HTR-8/SVneo (cell line): ENCODE measurements around the gene LIMK1.

ENCODE experiments used
- DNase-seq: peaks from one replicate; pipeline ENCODE4 v3.0.0; 2011; ENCODE audit warnings: low spot score, mixed read lengths; ENCODE audit not compliant: insufficient read length
- FAIRE-seq: peaks from 2 replicates; lab custom pipeline; 2011; peaks lifted over from hg19 to GRCh38; lab: Jason Lieb, UNC

Gene LIMK1

DNA sequence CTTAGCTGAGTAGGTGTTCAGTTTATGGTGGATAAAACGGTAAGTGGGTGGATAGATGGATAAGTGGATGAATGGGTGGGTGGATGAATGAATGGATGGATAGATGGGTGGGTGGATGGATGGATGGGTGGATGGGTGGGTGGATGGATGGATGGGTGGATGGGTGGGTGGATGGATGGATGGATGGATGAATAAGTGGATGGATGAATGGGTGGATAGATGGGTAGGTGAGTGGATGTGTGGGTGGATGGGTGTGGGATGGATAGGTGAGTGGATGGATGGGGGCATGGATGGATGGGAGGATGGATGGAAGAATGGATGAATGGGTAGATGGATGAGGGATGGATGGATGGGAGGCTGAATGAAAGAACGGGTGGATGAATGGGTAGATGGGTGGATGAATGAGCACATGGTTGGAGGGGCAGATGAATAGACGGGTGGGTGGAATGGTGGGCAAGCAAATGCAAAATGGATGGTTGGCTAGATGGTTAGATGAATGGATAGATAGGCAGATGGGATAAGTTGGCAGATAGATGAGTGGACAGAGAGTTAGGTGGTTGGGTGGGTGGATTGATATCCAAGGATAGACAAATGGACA is 29.9 kb upstream of the LIMK1 start:
- DNase-seq (no peak), FAIRE-seq (no peak)

DNA sequence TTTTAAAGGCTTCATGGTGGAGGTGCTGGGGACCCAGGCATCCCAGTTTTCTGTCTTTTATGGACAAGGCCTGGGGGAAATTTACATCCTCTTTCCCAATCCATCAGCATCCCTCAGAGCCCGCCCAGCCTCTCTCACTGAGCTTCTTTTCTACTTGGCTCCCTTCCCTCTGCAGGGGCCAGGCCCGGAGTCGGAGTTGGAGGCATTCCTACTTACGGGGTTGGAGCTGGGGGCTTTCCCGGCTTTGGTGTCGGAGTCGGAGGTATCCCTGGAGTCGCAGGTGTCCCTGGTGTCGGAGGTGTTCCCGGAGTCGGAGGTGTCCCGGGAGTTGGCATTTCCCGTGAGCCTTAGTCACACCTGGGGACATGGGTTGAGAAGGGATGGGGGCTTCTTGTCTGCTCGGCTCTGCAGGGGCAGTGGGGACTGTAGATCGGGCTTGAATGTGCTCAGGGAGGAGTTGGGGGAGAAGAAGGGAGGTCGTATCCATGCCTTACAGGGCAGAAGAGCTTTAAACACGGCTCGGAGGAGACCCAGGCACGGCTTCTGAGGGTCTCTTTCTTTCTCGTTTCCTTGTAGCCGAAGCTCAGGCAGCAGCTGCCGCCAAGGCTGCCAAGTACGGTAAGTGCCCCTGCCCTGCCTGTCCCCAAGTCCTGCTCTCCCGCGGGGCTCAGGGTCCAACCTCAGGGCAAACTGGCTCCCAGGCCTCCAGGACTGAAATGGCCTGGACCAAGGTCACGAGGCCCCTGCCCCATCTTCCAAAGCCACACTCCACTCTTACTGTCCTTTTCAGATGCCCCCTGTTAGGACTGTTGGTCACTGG is 27.3 kb upstream of the LIMK1 start:
- DNase-seq (no peak), FAIRE-seq (no peak)

DNA sequence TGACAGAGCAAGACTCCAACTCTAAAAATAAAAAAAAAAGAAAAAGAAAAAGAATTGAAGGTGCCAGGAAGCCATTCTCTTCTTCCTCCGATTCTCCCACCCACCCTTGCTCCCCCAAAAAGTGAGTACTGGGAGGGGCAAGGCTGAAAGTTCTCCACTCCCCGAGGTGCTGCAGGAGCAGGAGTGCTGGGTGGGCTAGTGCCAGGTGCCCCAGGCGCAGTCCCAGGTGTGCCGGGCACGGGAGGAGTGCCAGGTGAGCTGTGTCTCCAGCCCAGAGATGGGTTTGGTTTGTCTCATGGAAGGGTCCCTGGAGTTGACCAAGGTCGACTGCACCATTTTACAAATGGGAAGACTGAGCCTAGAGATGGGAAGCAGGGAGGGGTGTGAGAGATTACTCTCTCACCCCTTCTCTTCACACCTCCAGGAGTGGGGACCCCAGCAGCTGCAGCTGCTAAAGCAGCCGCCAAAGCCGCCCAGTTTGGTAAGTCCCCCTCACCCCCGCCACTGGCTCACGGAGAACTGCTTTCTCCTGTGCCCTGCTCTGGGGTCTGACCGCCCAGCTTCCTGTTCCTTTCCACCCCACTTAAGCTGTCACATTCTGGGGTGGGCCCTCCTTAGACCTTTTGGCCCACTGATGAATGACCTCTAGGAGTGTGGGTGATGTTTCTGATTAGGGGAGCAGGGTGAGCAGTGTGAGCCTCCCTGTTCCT is 26.2 kb upstream of the LIMK1 start:
- no peak for DNase-seq
- no peak for FAIRE-seq

- DNase-seq (no peak), FAIRE-seq (no peak)
Observed at GRCh38 chr7:74057987-74058386, 25.6 kb upstream of the LIMK1 start.

DNA sequence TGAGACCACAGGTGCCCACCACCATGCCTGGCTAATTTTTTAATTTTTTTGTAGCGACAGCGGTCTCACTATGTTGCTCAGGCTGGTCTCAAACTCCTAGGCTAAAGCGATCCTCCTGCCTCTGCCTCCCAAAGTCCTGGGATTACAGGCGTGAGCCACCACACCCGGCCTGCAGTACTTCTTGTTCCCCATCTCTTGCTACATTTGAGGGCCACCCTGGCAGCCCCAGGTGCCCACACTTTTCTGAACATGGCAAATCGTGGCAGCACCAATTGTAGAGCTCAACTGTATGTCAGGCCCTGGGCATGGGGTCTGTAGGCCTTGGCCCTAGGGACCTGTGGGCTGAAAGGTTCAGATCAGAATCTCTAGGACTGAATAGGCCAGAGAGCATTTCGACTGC is 25.1 kb upstream of the LIMK1 start:
- DNase-seq (no peak), FAIRE-seq (no peak)

DNA sequence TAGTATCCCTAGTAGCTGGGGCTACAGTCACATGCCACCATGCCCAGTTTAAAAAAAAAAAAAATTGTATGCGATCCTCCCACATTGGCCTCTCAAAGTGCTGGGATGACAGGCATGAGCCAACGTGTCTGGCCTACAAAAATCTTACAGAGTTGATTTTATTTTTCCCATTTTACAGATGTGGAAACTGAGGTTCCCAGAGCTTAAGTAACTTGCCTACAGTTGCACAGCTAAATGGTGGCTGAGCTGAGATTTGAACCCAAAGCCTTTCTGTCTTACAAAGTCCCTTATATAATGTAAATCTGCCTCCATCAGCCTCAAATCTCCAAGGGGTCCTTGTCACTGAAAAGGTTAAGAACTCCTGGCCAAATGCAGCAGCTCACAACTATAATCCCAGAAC is 24.6 kb upstream of the LIMK1 start:
- FAIRE-seq (no peak), DNase-seq (no peak)

GRCh38 chr7:74059681-74060588 is 23.7 kb upstream of the LIMK1 start:
- FAIRE-seq: no peak
- DNase-seq: no peak

DNA sequence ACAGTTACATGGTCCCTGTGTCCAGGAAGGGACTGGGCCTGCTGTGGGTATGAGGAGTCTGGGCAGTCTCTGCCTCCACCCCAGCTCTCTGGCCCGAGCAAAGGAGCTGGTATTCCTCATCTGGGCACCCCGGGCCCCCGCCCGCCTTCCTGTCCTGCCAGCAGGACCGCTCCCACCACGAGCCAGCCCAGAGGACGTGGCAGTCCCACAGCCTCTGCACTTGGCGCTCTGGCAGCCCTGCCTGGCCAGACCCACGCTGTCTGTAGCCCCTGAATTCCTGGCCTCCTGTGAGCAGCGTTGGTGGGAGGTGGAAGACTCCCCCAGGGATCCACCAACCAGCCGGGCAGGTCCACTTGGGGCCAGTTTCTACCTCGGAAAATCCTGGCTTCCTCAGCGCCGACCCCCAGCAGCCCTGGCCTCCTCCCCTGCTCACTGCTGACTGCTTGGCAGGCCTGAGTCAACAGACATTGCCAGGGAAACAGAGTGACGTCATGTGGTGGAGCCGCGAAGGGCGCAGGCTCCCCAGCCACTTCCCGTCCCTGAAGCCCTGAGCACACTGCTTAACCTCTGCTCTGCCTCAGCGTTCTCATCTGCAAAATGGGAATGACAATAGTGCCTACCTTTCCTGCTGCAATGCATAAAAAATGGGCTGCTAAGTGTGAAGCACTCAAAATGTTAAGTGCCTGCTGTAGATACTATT is 21.6 kb upstream of the LIMK1 start:
- FAIRE-seq: no peak
- DNase-seq: peak; percentile 67

GRCh38 chr7:74063223-74063641 is 20.4 kb upstream of the LIMK1 start:
- DNase-seq (no peak), FAIRE-seq (no peak)

DNA sequence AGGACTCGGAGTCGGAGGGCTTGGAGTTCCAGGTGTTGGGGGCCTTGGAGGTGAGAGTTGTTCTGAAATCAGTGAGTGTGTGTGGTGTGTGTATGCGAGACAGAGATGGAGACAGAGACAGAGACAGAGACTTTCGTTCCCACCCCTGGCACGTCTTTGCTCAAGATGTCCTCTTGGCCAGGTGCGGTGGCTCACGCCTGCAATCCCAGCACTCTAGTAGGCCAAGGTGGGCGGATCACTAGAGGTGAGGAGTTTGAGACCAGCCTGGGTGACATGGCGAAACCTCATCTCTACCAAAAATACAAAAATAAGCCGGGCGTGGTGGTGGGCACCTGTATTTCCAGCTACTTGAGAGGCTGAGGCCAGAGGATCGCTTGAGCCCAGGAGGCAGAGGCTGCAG is 20.0 kb upstream of the LIMK1 start:
- no peak for FAIRE-seq
- DNase-seq: no peak

GRCh38 chr7:74064696-74065095 is 18.9 kb upstream of the LIMK1 start:
- FAIRE-seq (no peak), DNase-seq (no peak)

- FAIRE-seq (no peak), DNase-seq (no peak)
Observed at GRCh38 chr7:74066626-74067025, 17.0 kb upstream of the LIMK1 start.

DNA sequence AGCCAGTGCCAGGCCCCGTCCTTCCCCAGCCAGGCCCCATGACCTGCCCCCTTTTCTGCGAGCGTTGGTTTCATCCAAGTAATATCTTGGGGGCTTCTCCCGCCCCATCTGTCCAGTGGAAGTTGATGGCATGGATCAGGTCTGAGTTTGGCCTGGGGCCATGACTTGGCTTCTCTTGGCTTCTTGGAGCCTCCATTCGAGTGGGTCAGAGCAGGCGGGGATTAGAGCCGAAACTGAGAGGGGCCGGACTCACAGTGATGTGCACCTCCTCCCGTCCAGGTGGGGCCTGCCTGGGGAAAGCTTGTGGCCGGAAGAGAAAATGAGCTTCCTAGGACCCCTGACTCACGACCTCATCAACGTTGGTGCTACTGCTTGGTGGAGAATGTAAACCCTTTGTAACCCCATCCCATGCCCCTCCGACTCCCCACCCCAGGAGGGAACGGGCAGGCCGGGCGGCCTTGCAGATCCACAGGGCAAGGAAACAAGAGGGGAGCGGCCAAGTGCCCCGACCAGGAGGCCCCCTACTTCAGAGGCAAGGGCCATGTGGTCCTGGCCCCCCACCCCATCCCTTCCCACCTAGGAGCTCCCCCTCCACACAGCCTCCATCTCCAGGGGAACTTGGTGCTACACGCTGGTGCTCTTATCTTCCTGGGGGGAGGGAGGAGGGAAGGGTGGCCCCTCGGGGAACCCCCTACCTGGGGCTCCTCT is 15.1 kb upstream of the LIMK1 start:
- no peak for FAIRE-seq
- no peak for DNase-seq

GRCh38 chr7:74069086-74069541 is 14.5 kb upstream of the LIMK1 start:
- DNase-seq (no peak), FAIRE-seq (no peak)

DNA sequence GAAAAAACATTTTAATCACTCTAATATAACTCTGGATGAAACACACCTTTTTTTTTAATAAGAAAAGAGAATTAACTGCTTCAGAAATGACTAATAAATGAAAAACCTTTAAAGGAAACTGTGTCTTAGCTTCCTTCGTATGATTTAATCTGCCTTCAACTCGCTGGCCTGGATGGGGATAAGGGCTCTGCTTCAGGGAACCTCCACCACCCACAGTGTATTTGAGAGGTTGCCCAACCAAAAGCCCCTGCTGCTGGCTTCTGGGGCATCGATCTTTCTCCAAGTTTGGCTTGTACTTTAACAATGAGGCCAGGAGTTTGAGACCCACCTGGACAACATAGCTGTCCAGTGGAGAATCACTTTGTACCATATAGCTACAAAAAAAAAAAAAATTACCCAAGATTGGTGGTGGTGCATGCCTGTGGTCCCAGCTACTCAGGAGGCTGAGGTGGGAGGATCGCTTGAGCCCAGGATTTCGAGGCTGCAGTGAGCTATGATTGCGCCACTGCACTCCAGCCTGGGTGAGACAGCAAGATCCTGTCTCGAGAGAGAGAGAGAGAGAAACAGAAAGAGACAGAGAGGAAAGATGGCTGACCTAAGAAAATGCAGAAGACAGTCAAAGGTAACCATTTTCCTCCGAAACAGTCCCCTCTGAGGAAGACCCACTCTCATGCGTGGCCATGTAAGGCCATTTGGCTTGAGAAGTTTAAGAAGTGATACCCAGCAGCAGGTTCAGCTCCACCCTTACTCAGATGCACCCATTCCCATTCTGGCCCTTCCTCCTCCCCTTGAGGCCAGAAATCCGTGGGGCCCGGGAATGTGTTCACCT is 13.6 kb upstream of the LIMK1 start:
- no peak for FAIRE-seq
- no peak for DNase-seq

DNA sequence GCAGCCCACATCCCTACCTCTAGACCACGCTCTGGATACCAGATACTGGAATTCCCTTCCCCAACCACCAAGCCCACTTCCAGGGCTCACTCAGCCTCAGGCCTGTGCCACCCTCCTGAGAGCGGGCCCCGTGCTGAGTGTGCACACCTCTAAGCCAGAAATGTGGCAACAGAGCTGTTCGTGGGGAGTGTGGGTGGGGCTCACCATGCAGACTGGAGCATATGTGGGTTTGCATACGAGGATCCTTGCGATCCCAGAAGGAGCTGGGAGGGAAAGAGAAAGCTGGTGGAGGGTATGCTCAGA is 13.0 kb upstream of the LIMK1 start:
- no peak for FAIRE-seq
- DNase-seq: no peak

- DNase-seq: no peak
- FAIRE-seq: no peak
Observed at GRCh38 chr7:74071121-74071520, 12.5 kb upstream of the LIMK1 start.

- DNase-seq (no peak), FAIRE-seq (no peak)
Observed at GRCh38 chr7:74074770-74075169, 8.8 kb upstream of the LIMK1 start.
